PC-9 (cell line): ENCODE results near the gene MRPS24. TPM values are rescaled to one million over a fixed set of nuclear protein-coding genes. Genes with fewer than 3 reads are reported as not detected.

Experiments
- total RNA-seq: library from RNA; stranded (reverse); gene quantifications from 2 replicates; pipeline ENCODE4 v1.2.3, GENCODE V29; 2021

MRPS24 gene
- total RNA-seq, 1 experiment from 2014 or later = 239 TPM

Other genes starting within 250 kb of the MRPS24 start
- 128 and 151 TPM in 2 replicates for gene COA1, start 140.0 kb downstream of the MRPS24 start, total RNA-seq
- gene BLVRA, start 110.8 kb downstream of the MRPS24 start, total RNA-seq = 36.4 and 49.5 TPM in 2 replicates
- 45.7 and 49.5 TPM in 2 replicates for gene URGCP, start 37.1 kb upstream of the MRPS24 start, total RNA-seq
- gene UBE2D4, start 56.9 kb upstream of the MRPS24 start, total RNA-seq = 11.2 and 17.1 TPM in 2 replicates
- not detected in 2 replicates for gene SPDYE1, start 128.4 kb upstream of the MRPS24 start, total RNA-seq
- gene DBNL, start 175.2 kb upstream of the MRPS24 start, total RNA-seq = 65.6 and 70.7 TPM in 2 replicates
- 4.2 and 9.7 TPM in 2 replicates for gene PGAM2, start 196.1 kb upstream of the MRPS24 start, total RNA-seq
- gene POLM, start 213.0 kb upstream of the MRPS24 start, total RNA-seq = 58.8 and 59.1 TPM in 2 replicates
- gene AEBP1, start 234.8 kb upstream of the MRPS24 start, total RNA-seq = 0.33 and 0.98 TPM in 2 replicates